Activated naive CD8-positive, alpha-beta T cell (primary cell): ENCODE measurements around the gene MAU2.
A peak's percentile ranks its signal among the peaks of the same experiment; 100 is the strongest.

Experiments used
- H3K27ac Mint-ChIP-seq: one replicate; pipeline ENCODE4 v1.8.0; 2021; ENCODE audit warnings: mixed read lengths
- H3K27me3 Mint-ChIP-seq: one replicate; pipeline ENCODE4 v1.8.0; 2021; ENCODE audit warnings: mixed read lengths
- H3K36me3 Mint-ChIP-seq: one replicate; pipeline ENCODE4 v1.8.0; 2021; ENCODE audit warnings: mixed read lengths
- H3K4me1 Mint-ChIP-seq: one replicate; pipeline ENCODE4 v1.8.0; 2021; ENCODE audit warnings: low read depth, mixed read lengths
- H3K4me3 Mint-ChIP-seq: one replicate; pipeline ENCODE4 v1.8.0; 2021; ENCODE audit warnings: mild to moderate bottlenecking, mixed read lengths
- H3K9me3 Mint-ChIP-seq: one replicate; pipeline ENCODE4 v1.8.0; 2021; ENCODE audit warnings: low read depth, mixed read lengths

The MAU2 gene, protein sequence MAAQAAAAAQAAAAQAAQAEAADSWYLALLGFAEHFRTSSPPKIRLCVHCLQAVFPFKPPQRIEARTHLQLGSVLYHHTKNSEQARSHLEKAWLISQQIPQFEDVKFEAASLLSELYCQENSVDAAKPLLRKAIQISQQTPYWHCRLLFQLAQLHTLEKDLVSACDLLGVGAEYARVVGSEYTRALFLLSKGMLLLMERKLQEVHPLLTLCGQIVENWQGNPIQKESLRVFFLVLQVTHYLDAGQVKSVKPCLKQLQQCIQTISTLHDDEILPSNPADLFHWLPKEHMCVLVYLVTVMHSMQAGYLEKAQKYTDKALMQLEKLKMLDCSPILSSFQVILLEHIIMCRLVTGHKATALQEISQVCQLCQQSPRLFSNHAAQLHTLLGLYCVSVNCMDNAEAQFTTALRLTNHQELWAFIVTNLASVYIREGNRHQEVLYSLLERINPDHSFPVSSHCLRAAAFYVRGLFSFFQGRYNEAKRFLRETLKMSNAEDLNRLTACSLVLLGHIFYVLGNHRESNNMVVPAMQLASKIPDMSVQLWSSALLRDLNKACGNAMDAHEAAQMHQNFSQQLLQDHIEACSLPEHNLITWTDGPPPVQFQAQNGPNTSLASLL

DNA sequence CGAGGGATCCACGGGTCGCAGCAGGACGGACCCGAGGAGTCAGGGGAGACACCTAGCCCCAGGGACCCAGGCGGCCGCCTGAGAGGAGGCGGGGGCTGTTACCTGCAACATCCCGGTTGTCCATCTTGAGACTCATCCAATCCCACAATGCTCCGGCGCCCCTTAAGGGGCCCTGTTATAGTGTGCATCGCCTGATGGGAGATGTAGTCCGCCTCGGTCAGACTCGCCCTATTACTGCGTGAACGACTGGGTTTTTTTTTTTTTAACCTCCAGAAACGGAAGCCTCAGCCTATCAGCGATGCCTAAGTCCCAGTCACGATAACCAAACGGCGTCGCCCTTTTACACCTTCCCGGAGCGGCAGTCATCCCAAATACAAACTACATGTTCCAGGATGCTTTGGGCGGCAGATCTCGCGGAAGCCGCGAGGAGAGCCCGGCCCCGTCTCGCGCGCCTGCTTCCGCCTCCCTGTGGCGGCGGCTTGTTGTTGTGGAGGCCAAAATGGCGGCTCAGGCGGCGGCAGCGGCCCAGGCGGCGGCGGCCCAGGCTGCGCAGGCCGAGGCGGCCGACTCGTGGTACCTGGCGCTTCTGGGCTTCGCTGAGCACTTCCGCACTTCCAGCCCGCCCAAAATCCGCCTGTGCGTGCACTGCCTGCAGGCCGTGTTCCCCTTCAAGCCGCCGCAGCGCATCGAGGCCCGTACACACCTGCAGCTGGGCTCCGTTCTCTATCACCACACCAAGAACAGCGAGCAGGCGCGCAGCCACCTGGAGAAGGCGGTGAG is at the start of gene MAU2, which contains the start of gene SUGP1:
MAU2 (plus strand) TSS at position 469 of the 780 bp plus-strand sequence; CDS start at position 500, 31 bp downstream.
SUGP1 (minus strand) TSS at position 149 of the 780 bp plus-strand sequence; CDS start at position 136, 13 bp downstream.
- H3K27ac Mint-ChIP-seq = peak within 1 kb of the TSS; percentile 99
- peak within 1 kb of the TSS; percentile 97 for H3K4me3 Mint-ChIP-seq
- H3K27me3 Mint-ChIP-seq = no peaks in the 10 kb centered on the region
- H3K4me1 Mint-ChIP-seq = peaks cover 45% of the 10 kb centered on the region
- no peaks in the 10 kb centered on the region for H3K36me3 Mint-ChIP-seq
- H3K9me3 Mint-ChIP-seq = no peaks in the 10 kb centered on the region

DNA sequence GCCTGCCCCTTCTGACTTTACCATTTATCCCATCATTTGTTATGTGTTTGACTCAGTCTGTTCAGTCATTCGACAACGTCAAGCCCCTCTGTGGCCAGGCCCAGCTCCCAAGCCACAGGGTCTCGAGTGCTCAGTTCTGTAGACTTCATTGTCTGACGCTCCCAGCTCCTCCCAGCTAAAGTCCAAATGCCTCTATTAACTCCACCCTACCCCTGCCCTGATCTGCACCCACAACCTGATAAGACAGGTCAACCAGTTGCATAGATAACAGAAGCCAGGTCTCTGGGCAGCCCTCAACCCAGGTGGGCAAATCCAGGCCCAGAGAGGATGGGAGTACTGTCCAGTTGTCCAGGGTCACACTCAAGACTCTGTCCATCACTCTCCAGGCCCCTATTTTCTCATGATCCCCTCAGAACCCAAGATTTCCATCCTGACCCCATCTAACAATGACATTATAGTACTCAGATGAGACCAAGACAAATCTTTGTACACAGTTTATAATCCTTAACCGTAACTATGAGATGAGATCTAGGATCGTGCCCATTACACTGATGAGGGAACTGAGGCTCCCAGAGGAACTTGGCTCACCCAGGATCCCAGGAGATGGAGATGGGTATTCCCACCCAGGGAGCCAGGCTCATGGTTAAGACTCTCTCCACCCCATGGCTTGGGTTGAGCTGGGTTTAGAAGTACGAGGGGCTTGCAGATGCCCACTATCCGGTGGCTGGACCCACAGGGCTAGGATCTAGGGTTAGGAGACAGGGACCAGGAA is 48.6 kb upstream of the MAU2 start:
- Mint-ChIP-seq H3K4me3 (no peak overlapping the region), H3K4me1 (peaks cover 13% of the 10 kb centered on the region), H3K36me3 (no peaks in the 10 kb centered on the region), H3K27ac (no peak overlapping the region), H3K9me3 (no peaks in the 10 kb centered on the region), H3K27me3 (peaks cover 8% of the 10 kb centered on the region)

DNA sequence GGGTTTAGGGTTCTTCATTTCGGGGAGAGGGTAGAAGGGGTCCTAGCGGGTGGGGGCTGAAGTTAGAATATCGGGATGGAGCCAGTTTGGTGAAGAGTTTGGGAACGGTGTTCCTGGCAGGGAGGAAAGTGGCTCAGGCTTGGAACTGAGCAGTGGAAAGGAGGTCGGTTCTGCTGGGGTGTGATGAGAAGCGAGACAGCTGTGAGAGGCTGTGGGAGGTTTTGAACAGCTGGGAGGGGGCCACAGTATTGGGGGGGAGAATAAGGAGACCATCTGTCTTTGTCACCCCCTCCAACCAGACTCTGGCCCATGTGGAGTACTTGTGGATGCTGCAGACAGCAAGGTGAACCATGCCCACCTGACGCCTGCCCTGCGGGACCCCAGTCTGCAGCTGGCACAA is 46.5 kb upstream of the MAU2 start:
- H3K36me3 Mint-ChIP-seq = peaks cover 3% of the 10 kb centered on the region
- H3K27ac Mint-ChIP-seq = no peak overlapping the region
- H3K27me3 Mint-ChIP-seq = peaks cover 8% of the 10 kb centered on the region
- no peaks in the 10 kb centered on the region for H3K9me3 Mint-ChIP-seq
- H3K4me3 Mint-ChIP-seq = no peak overlapping the region
- H3K4me1 Mint-ChIP-seq = peaks cover 13% of the 10 kb centered on the region

DNA sequence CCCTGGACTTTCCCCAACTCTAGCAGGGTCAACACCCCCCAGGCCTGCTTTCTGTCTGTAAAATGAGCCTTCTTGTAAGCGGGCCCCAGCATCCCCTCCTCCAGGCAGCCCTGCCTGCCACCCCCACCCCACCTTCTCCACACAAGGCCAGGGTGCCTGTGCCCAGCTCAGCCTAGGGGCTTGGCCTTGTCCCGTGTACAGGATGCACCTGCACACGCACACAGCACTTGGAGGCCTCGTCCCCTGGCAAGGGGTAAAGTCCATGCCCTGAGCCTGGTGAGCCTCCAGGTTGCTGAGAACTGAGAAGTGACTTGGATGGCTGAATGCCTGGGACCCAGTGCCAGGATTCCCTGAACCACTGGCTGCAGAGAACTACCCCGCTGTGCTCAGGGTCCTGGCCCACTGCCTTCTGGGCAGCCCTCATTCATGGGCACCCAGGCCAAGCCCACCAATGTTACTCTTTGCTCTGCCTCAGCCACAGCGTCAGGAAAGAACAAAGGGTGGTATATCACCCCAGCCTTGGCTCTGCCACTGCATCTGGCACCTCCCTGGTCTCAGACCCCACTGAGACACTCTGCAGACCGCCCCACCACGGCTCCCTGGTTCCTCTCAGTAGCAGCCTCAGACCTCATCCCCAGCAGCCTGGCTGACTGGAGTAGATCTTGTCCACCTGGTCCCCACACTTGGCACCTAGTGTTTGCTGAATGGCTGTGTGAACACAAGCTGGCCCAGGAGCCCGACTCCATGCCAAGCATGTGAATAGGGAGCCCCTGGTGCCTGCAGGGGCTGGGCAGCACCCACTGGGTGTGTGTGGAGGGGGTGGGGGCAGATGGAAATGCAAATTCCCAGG is 45.7 kb upstream of the MAU2 start:
- H3K36me3 Mint-ChIP-seq = peaks cover 3% of the 10 kb centered on the region
- H3K4me1 Mint-ChIP-seq = peaks cover 13% of the 10 kb centered on the region
- no peak overlapping the region for H3K4me3 Mint-ChIP-seq
- H3K27me3 Mint-ChIP-seq = peaks cover 8% of the 10 kb centered on the region
- H3K9me3 Mint-ChIP-seq = no peaks in the 10 kb centered on the region
- H3K27ac Mint-ChIP-seq = no peak overlapping the region

DNA sequence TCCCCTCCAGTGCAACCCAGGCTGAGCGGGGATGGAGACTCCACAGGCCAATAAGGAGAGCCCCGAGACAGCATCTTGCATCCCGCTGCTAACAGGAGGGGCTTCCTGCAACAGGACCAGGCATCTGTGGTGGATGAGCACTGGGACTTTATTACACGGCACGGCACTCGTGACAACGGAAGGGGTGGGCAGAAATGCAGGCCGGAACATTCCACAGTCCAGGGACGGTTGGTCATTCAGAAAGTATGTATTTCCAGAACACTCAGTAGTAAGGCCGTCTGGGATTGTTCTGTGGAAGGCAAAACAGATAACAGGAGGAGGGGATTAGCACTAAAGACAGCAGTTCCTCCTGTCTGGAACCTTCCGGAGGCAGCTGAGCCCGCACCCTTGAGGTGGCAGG is 44.2 kb upstream of the MAU2 start:
- H3K27ac Mint-ChIP-seq = no peak overlapping the region
- no peaks in the 10 kb centered on the region for H3K9me3 Mint-ChIP-seq

DNA sequence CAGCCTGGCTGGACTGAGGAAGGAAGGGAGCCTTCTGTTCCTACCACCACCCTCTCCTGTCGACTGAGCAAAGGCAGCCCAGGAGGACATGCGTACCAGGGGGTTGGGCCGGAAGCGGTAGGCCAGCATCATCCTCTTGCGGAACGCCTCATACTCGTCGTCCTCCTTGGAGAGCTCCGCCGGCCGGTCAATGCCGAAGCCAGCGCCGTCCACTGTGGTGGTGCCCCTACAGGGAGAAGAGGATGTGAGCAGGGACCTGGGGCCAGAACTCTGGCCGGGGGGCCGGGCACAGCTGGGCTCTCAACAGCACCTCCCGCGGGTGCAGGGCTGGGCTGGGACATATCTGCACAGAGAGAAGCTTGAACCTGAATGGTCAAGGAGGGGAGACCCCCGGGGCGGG is 43.8 kb upstream of the MAU2 start:
- peaks cover 8% of the 10 kb centered on the region for H3K27me3 Mint-ChIP-seq
- H3K9me3 Mint-ChIP-seq = no peaks in the 10 kb centered on the region
- H3K36me3 Mint-ChIP-seq = peaks cover 3% of the 10 kb centered on the region
- H3K4me1 Mint-ChIP-seq = peaks cover 13% of the 10 kb centered on the region
- no peak overlapping the region for H3K4me3 Mint-ChIP-seq
- no peak overlapping the region for H3K27ac Mint-ChIP-seq

More for the DNA sequence above, 44.2 kb upstream of the MAU2 start:
- Mint-ChIP-seq H3K27me3 (peaks cover 8% of the 10 kb centered on the region), H3K36me3 (peaks cover 3% of the 10 kb centered on the region), H3K4me1 (peaks cover 13% of the 10 kb centered on the region), H3K4me3 (no peak overlapping the region)

DNA sequence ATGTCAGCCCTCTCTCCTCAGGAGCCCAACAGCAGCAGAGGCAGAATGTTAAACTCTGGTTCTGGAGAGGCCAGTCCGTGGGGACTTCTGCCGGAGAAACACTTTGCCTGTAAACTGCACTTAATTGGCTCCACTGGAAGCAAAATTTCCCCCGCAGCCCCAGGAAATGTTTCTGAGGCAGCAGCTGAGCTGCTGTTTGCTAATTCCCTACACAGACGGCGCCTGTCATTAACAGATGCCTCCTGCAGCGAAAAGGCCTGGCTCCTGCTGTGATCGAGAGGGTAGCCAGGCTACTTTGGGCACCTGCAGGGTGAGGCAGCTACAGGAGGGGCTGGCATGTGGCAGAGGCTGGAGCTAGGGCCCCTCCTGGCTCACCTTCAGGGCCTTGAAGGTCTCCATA is 42.3 kb upstream of the MAU2 start:
- Mint-ChIP-seq H3K4me1 (peaks cover 10% of the 10 kb centered on the region), H3K36me3 (peaks cover 3% of the 10 kb centered on the region), H3K9me3 (no peaks in the 10 kb centered on the region), H3K4me3 (no peak overlapping the region), H3K27me3 (peaks cover 8% of the 10 kb centered on the region), H3K27ac (no peak overlapping the region)

DNA sequence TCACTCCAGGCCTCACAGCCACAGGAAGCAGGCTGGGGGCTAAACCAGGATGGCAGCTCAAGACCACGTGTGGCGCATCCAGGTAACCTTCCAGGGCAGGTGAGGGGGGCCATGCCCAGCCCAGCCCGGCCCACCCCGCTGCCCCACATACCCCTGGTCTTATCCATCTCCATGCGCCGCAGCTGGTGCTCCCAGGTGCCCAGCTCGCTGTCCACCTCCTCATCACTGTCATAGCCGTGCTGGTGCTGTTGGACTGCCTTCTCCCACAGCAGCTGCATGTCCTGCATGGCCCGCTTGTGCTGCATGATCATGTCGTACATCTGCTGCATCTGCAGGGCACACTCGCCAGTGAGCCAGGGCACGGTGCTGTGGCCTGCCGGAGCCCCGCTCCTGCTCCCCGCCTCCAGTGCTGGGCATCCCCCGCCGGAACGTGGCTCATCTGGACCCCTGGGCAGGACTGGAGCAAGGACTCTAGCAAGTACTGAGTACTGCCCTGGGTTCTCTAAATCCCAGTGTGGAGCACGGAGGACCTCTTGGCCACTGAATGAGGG is 41.5 kb upstream of the MAU2 start:
- H3K27me3 Mint-ChIP-seq = peaks cover under 1% of the 10 kb centered on the region
- H3K36me3 Mint-ChIP-seq = peaks cover 8% of the 10 kb centered on the region
- H3K4me3 Mint-ChIP-seq = no peak overlapping the region
- no peaks in the 10 kb centered on the region for H3K9me3 Mint-ChIP-seq
- H3K27ac Mint-ChIP-seq = no peak overlapping the region
- peaks cover 2% of the 10 kb centered on the region for H3K4me1 Mint-ChIP-seq

DNA sequence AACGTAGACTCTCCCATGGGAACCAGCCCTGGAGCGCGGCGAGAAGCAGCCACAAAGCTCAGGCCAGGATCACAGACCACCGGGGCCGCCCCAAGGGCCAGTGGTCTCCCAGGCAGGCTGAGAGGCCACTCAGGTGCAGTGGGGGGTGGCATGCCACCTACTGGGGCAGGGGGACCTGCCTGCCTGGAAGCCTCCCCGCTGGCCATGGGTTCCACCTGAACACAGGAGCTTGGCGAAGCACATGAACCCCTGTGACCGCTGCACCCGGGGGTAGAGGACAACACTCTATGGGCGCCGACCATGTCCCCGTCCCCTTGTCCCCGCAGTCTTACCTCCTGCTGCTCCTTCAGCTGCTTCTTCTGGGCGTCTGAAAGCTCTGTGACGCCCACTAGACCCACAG is 40.8 kb upstream of the MAU2 start:
- Mint-ChIP-seq H3K27ac (no peak overlapping the region), H3K27me3 (no peaks in the 10 kb centered on the region)

DNA sequence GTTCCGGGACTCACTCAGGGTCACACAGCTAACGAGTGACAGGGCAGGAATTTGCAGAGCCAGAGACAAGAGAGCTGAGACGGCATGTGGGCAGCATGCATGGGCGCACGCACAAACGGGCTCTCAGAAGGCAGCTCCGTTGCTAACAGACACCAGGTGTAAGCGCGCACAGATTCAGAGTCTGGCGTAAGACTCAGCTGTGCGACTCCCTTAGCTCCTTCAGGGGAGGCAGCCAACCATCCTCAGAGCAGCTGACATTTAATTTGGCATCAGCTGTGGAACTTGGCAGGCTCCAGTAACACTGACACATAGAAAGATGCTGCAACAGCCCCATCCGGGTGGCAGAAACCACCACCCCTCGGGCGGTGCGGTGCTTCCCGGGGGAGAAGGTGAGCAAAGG is 40.1 kb upstream of the MAU2 start:
- no peaks in the 10 kb centered on the region for H3K9me3 Mint-ChIP-seq
- H3K4me3 Mint-ChIP-seq = no peak overlapping the region
- peaks cover 12% of the 10 kb centered on the region for H3K36me3 Mint-ChIP-seq
- H3K4me1 Mint-ChIP-seq = no peaks in the 10 kb centered on the region
- H3K27me3 Mint-ChIP-seq = no peaks in the 10 kb centered on the region
- H3K27ac Mint-ChIP-seq = no peak overlapping the region

More for the DNA sequence above, 40.8 kb upstream of the MAU2 start:
- H3K36me3 Mint-ChIP-seq = peaks cover 12% of the 10 kb centered on the region
- no peaks in the 10 kb centered on the region for H3K4me1 Mint-ChIP-seq
- H3K9me3 Mint-ChIP-seq = no peaks in the 10 kb centered on the region
- H3K4me3 Mint-ChIP-seq = no peak overlapping the region

DNA sequence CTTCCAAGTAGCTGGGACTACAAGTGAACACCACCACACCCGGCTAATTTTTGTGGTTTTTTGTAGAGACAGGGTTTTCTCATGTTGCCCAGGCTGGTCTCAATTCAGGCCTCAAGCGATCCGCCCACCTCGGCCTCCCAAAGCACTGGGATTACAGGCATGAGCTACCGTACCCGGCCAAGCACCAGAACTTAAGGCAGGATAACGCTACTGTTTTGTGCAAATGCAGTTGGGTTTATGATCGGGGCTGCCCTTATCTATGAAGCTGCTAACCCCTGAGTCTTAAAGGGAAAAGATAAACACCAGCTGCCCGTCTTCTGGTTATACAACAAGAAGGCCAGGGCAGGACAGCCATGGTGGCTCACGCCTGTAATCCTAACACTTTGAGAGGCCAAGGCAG is 34.9 kb upstream of the MAU2 start:
- H3K27me3 Mint-ChIP-seq = no peaks in the 10 kb centered on the region
- H3K27ac Mint-ChIP-seq = no peak overlapping the region
- no peaks in the 10 kb centered on the region for H3K4me1 Mint-ChIP-seq
- no peak overlapping the region for H3K4me3 Mint-ChIP-seq
- H3K9me3 Mint-ChIP-seq = no peaks in the 10 kb centered on the region
- H3K36me3 Mint-ChIP-seq = peaks cover 13% of the 10 kb centered on the region

DNA sequence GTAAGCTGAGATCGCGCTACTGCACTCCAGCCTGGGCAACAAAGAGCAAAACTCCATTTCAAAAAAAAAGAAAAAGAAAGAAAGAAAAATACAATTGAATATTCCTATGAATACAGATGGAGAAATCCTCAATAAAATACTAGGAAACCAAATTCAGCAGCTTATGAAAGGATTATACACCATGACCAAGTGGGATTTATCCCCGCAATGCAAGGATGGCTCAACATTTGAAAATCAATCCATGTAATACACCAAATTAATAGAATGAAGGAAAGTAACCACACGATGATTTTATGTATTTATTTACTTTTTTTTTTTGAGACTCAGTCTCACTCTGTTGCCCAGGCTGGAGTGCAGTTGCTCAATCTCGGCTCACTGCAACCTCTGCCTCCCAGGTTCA is 28.0 kb upstream of the MAU2 start:
- Mint-ChIP-seq H3K4me1 (no peaks in the 10 kb centered on the region), H3K27ac (no peak overlapping the region), H3K4me3 (no peak overlapping the region), H3K9me3 (no peaks in the 10 kb centered on the region), H3K27me3 (no peaks in the 10 kb centered on the region), H3K36me3 (peaks cover 15% of the 10 kb centered on the region)

DNA sequence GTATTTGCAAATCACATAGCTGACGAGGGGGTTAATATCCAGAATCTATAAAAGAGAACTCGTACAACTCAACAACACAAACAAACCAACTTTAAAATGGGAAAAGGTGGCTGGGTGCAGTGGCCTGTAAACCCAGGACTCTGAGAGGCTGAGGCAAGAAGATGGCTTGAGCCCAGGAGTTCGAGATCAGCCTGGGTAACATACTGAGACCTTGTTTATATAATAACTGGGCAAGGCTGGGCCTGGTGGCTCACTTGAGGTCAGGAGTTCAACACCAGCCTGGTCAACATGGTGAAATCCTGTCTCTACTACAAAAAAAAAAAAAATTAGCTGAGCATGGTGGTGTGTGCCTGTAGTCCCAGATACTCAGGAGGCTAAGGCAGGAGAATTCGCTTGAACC is 25.7 kb upstream of the MAU2 start:
- H3K27ac Mint-ChIP-seq = no peak overlapping the region
- H3K27me3 Mint-ChIP-seq = no peaks in the 10 kb centered on the region
- no peak overlapping the region for H3K4me3 Mint-ChIP-seq
- peaks cover 17% of the 10 kb centered on the region for H3K36me3 Mint-ChIP-seq
- no peaks in the 10 kb centered on the region for H3K4me1 Mint-ChIP-seq
- no peaks in the 10 kb centered on the region for H3K9me3 Mint-ChIP-seq
